HG02623 (cell line): ENCODE measurements around the gene ANXA8.
"Not testable (repeated sequence)": the region's sequence is repeated elsewhere in the genome, so short reads cannot be mapped to it uniquely, and the experiment has no call there.

Experiments
- ATAC-seq: cut with Tn5 transposase; IDR thresholded peaks from one replicate; pipeline ENCODE4 v1.9.1; 2021; ENCODE audit warnings: moderate library complexity; ENCODE audit not compliant: unreplicated experiment

ANXA8 gene

DNA sequence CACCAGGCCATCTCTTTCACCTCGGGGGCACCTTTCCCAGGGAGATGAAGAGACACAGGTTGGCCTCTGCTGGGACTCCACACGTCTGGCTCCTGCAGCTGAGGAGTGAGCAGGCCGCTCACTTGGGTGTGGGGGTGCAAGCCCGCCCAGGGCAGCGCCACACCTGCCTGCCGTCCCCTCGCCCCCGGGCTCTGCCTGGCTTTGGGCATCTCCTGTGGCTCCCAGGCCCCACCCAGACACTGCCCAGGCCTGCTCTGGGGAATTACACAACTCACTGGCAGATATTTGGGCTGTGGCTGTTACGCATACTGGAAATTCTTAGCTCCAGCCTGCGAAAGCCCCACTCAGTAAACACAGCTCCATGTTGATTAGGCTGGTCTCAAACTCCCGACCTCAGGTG, at the start of gene ANXA8:
ANXA8 (minus strand) TSS at position 193 of the 400 bp plus-strand sequence; CDS start at position 11, 182 bp downstream.
- ATAC-seq = not testable (repeated sequence)

- ATAC-seq = not testable (repeated sequence)
These were observed 39.6 kb upstream of the ANXA8 start, which contains the start of gene AGAP9 for GRCh38 chr10:47523475-47523874. Gene AGAP9 (minus strand): TSS chr10:47523638. CDS start chr10:47523526, 112 bp downstream.

- not testable (repeated sequence) for ATAC-seq
These were observed 18.4 kb upstream of the ANXA8 start for GRCh38 chr10:47502313-47502712.

DNA sequence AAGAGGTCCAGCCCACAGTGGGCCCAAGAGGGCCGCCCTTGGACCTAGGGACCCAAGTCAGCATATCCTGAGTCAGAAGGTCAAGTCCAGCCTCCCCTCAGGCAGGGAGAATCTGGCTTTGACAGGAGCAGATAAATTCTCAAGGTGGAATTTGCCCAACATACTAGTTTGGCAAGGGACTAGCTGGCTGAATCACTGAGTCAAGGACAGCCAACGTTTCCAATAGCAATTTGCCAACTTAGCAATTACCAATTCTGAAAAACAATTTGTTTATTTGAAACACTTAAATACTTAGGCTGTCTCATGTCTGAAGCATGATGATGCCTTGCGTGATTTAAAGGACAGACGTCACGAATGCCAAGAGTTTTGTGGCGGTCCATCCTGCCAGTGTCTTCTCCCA, 10.3 kb upstream of the ANXA8 start:
- not testable (repeated sequence) for ATAC-seq

- not testable (repeated sequence) for ATAC-seq
These were observed 7.7 kb upstream of the ANXA8 start, which contains the start of gene FAM25G for GRCh38 chr10:47491600-47491999. Gene FAM25G (minus strand): TSS chr10:47491700. CDS start chr10:47491674, 26 bp downstream.

DNA sequence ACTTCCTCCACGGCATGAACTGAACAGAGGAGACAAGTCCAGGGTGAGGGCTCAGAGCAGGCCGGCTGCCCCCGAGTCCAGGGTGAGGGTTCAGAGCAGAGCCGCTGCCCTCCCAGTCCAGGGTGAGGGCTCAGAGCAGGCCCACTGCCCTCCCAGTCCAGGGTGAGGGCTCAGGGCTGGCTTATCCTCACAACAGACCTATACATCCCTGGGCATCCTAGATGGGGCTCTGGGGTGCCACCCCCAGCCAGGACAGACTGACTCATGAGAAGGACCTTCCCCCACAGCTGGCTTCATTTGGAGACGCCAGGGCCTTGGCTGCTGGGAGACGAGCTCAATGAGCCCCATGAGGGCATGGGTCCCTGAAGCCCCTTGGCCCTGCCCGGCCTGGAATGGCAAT, 5.7 kb upstream of the ANXA8 start:
- ATAC-seq = not testable (repeated sequence)

DNA sequence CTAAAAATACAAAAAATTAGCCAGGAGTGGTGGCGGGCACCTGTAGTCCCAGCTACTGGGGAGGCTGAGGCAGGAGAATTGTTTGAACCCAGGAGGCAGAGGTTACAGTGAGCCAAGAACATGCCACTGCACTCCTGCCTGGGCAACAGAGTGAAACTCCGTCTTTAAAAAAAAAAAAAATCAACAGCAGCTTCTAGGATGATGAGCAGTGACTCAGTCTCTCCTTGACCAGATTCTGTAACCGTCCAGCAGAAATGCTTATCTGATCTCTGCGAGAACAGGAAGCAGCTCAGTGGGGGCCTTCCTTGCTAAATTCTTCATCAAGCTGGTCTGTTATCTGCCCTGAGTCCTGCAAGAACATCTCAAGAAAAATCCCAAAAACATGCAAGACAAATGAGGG, 2.0 kb upstream of the ANXA8 start:
- not testable (repeated sequence) for ATAC-seq

- not testable (repeated sequence) for ATAC-seq
These were observed 871 bp upstream of the ANXA8 start for GRCh38 chr10:47484786-47485185.

DNA sequence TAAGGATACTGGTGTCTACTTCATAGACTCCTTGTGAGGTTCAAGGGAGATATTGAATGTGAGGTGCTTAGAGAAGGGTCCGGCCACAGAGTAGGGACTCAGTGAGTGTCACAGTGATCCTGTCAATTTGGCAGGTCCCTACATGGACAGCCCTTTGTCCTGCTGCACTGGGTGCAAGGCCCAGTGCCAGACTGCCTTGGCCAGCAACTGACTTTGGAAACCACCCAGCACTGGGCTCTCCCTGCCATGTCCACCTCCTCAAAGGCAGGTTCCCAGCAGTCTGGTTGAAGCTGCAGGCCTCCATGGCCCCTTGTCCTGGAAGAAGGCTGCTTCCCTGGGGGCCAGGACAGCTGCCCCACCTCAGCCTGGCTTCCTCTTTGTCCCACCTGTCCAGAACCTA, 1.5 kb downstream of the ANXA8 start:
- ATAC-seq = not testable (repeated sequence)

- ATAC-seq = not testable (repeated sequence)
These were observed 2.1 kb downstream of the ANXA8 start for GRCh38 chr10:47481768-47482181.

GRCh38 chr10:47481182-47481766, 2.6 kb downstream of the ANXA8 start:
- ATAC-seq = not testable (repeated sequence)

DNA sequence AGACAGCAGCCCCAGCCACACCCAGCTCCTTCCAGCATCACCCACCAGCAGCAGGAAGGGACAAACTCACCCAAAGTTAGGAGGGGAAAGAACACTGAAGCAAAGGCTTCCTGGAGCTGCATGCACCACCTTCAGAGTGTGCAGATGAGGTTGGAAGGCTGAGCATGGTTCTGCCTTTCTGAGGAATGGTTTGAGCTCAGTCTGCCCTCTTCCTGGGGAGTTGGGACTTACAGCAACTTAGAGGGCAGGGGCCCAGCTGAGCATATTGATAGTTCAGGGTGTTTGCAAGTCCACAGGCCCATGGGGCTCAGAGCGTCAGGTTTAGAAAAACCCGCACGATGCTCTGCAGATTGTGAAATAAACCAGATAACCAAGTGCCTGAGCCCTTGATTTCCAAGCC, 3.8 kb downstream of the ANXA8 start:
- ATAC-seq = not testable (repeated sequence)

DNA sequence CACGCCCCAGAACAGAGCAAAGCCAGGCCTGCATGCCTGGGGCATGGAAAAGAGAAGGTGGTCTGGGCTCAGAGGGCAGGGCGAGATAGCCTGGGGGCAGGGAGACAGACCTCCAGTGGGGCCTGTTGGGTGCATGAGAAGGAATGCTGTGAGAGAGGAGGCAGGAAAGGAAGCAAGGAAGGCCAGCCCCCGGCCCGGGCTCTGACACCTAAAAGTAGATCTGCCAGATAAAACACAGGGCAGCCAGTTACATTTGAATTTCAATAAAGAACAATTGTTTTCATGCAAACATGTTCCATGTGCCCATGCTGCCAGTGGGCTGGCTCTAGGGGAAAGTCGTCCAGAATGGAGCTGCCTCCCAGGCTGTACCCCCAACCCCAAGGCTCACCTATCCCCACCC, 5.8 kb downstream of the ANXA8 start:
- ATAC-seq = not testable (repeated sequence)

DNA sequence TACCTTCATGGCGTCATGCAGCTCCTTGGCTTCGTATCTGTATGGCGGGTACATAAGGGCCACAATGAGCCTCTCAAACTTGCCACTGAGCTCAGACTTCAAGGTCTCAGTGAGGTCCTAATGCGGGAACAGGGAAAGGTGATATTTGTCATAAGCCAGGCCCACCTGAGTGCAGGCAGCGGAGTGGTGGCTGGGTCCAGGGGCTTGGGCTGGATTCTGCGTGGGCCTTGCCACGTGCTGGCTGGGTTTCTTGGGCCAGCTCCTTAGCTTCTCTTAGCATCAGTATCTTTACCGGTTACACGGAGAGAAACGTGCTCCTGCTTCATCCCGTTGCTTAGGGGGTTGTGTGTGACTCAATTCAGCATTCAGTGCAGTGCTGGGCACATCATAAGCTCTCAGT, 6.8 kb downstream of the ANXA8 start:
- ATAC-seq = not testable (repeated sequence)

- ATAC-seq = not testable (repeated sequence)
These were observed 8.8 kb downstream of the ANXA8 start for GRCh38 chr10:47475101-47475500.

GRCh38 chr10:47473516-47473915, 10.4 kb downstream of the ANXA8 start:
- ATAC-seq = not testable (repeated sequence)

DNA sequence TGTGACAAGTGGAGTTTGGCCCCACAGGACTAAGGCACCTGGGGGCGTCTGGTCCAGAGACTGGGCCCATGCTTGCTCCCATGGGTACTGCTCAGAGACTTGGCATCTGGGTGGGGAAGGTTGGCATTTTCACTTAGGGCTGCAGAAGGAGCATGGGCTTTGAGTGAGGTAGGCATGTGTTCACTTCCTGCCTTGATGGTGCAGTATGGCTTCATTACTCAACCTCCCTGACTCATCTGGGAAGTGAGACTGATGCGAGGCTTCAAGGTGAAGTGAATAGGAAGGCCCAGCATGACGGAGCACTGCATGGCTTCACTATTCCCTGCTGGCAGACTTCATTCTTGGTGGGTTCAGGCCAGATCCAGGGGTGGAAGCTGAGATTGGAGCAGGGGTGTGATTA, 11.3 kb downstream of the ANXA8 start:
- ATAC-seq = not testable (repeated sequence)

DNA sequence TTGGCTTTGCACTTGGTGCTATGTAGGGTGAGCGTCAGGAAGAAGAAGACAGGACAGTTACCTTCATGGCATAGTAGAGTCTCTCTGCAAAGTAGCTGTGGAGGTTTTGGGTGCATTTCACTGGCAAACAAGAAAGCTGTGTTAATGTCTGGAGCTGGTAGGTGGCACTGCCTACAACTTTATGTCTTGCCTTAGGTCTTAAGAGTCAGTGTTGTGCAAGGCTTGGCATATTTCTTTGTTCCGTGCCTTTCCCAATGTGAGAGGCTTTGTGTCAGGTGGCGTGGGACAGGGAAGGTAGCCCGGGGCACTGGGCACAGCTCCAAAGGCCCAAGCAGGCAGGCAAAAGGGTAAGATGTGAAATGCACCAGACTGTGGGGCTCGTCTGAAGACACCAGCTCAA, 11.8 kb downstream of the ANXA8 start:
- ATAC-seq = not testable (repeated sequence)

GRCh38 chr10:47468731-47469528, 15.0 kb downstream of the ANXA8 start:
- ATAC-seq = not testable (repeated sequence)

GRCh38 chr10:47467957-47468356, 16.0 kb downstream of the ANXA8 start:
- ATAC-seq = not testable (repeated sequence)

DNA sequence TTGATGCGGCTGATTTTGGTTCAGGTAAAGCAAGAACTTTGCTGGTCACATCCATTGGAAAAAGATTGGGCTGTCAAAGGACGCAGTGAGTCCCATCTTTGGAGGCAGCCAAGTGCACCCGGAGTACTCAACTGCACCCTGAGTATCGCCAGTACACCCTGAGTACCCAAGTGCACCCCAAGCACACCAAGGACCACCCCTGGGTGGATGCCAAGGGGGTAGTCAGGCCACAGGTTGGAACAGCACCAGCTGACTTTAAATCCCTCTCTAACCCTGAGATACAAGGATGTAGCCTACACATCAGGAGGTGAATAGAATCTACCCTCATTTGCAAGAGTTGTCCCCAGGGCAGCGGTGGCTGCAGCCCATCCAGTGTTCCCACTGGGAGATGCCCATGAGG, 16.5 kb downstream of the ANXA8 start:
- not testable (repeated sequence) for ATAC-seq
